NCI-H1436 treated with DMSO at 0.1 percent for 48 hours (cell line): Measurements from ENCODE around the gene RIOX2.
A peak's percentile ranks its signal among the peaks of the same experiment; 100 is the strongest.

Experiments
- DNase-seq: peaks from one replicate; lab custom pipeline; 2025; lab: John Stamatoyannopoulos, UW

RIOX2 gene

DNA sequence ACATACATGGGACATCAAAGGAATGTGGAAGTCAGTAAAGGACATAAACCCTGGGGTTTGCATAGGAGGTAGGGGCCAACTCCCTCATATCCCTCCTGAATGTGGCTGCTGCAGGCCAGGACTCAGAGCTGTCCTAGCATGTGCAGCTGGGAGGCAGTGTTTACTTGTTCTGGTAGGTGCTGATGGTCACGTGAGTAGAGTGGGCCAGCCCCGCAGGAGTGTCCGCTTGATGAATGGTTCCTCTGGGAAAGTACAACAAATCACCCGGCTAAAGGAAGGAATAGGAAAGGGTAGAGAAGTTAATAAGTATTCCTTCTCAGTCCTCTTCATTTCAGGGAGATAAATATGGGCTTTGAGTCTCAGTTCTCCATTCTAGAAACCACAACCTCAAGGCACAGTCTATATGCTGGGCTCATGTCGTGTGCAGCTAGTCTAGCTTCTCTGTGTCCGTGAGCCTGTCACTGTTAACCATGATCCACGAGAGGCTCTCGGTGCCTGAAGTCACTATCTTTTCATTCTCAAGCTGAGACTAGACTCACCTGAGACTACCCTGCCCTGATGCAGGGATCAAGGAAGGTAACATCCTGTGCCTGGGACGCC, 17.9 kb downstream of the RIOX2 start:
- no peak for DNase-seq

GRCh38 chr3:97952872-97953271, 19.4 kb downstream of the RIOX2 start:
- DNase-seq, result no peak

DNA sequence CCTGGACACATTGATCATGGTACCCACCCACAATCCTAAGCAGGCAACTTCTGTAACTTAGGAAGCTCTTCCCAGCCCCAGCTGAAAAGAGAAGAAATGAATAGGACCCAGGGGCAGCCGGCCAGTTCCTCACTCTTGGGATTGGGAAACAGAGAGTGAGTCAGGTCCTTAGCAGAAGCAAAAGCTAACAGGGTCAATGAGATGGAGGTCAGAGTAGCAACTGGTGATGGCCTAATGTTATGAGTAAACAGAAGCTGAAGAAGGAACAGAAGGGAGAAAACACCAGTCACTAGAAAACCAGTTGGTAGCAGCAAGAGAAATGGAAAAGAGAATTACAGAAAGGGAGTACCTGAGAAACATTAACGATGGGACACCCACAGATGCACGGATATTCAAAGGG, 20.0 kb downstream of the RIOX2 start:
- DNase-seq, result no peak

GRCh38 chr3:97950360-97950759, 21.9 kb downstream of the RIOX2 start:
- no peak for DNase-seq

DNA sequence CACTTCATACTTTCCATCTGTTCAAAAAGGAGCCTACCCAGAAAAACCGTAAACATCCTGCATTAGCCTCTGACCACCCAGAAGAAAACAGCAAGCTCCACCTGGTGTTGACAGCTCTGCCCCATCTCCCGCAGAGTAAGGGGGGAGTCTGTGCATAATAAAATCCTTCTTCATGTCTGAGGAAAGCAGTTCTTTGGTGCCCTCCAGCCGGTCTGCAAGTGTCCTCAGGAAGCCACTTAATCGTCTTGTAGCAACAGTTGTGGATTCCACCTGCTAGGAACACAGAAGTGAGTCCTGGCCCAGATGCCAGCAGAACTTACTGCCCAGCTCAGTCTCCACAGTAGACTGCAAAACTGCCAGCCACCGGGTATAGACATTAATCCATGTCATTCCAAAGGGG, 22.5 kb downstream of the RIOX2 start:
- DNase-seq, result no peak

GRCh38 chr3:97949110-97949485, 23.1 kb downstream of the RIOX2 start:
- DNase-seq, result no peak

DNA sequence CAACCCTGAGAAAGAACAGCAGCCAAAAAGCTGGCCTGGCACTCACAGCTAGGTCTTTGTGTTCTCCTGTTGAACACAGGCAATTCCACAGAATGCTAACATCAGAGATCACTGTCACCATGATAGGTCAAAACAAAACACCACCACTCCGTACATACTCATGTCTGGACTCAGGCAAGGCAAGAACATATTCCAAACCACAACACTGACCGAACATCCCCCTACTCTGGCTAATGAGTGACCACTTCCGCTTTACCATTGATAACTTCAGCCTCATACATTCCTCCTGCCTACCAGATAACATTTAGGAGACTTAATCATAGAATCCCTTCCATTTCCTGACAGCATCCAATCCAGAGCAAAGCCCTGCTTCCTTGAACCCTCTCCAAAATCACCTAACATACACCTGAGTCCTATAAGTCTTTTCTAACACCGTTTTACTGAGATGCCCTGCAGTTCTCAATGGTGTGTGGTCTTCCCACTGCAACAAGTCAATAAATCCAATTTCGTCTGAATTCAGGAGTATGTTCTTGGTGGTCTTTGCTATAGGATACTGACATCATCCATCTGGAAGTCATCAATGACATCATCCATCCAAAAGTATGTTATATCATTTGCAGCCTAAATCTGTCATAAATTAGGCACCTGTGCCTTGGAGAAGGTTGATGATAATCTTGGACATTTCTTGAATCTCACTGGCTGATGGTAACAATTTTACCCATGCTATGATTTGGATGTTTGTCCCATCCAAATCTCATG, 23.7 kb downstream of the RIOX2 start:
- DNase-seq, result no peak

DNA sequence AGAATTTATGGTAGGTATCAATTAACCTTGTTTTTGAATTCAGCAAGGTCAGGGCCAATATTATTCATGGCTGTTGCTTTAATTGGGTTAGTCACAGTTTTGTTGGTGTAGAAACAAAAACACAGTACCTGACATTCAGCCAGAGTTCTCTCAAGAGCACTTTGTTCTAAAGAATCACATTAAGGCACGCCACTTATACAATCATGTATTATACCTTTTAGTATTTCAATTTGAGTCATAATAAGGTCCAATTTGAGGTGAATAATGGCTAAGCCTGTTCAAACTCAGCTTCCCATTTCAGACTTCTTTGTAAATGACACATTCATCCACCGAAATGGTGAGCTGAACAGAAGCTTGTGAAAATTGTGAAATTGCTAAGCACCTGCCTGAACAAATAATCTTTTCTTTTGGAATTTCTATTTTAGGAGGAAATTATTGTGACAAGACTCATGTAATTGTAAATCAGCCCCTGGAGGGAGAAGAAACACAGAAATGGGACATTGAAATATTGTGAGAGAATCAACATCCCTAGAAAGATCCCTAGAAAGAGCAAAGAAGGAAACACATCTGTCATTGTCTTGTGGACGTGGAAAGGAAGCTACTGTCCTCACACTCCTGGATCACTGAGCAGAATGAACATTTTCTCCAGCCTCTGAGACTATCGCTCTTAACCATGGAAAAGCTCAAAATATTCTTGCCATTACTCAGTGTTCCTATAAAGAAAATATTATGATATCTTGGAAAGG, 29.3 kb downstream of the RIOX2 start:
- DNase-seq, result peak; percentile 99

- DNase-seq, result no peak
Observed at GRCh38 chr3:97940034-97940433, 32.2 kb downstream of the RIOX2 start.

DNA sequence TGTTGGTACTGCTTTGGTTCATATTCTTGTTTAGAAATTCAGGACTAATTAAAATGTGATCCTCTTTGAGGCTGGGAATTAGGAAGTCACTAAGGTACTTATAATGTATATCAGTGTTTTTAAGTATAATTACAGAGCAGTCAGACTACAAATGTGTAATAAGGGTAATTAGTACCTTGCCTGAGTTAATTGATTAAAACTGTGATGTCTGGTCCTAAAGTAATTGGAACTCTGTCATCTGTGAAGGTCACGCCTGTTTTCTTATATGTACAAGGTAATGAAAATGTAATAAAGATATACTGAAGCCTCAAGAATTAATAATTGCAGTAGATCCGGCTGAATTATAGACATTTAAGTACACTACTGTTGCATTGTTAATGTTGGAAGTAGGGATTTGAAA, 32.8 kb downstream of the RIOX2 start:
- peak; percentile 50 for DNase-seq

GRCh38 chr3:97938444-97938843, 33.8 kb downstream of the RIOX2 start:
- DNase-seq, result no peak

- no peak for DNase-seq
Observed at GRCh38 chr3:97937205-97937604, 35.0 kb downstream of the RIOX2 start.

DNA sequence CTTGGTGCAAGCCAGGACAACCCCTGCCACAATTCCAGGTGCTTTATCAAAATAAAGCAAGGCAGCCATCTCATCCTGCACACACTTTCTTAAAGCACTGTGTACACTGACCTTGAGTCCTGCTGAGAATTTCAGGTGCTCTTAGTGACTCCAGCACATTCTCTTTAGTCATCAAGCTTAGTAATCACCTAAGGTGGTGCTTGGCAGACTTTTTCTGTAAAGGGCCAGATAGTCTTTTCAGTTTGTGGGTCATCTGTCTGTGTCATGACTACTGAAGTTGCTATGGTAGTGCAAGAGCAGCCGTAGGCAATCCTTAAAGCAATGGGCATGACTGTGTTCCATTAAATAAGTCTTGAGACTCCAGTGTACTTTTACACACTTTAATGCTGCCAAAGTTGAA, 36.4 kb downstream of the RIOX2 start:
- no peak for DNase-seq

DNA sequence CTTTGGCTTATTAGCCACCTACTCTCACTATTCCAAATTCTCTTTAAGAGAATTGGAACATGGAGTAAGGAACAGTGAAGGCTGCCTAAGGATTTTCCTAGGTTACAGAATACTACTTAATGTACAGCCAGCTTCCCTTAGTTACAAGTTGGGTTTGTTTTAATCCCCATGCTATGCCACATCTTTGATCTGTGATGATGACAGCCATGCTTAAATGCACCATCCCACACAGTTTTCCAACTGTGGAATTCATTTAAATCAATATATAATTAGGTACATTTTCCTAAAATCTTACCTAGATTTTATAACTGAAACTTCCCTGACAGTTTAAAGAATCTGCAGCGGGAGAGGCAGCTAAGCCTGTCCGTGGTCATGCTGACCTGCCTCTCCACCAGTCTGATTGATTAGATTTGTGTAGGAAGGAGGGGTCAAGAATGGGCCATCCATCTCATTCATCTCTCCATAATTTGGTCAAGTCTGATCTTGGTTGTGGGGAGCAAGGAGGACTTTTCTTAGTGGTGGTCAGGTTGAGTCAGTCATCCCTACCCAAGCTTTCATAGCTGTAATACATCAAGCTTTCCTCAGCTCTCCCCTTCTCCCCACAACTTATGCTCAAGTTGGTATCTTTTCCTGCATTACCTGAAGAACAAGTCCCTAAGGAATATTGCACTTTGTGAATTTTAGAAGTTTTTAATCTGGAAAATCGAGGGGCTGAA, 37.1 kb downstream of the RIOX2 start:
- no peak for DNase-seq

- DNase-seq, result no peak
Observed at GRCh38 chr3:97932387-97932801, 39.8 kb downstream of the RIOX2 start.

DNA sequence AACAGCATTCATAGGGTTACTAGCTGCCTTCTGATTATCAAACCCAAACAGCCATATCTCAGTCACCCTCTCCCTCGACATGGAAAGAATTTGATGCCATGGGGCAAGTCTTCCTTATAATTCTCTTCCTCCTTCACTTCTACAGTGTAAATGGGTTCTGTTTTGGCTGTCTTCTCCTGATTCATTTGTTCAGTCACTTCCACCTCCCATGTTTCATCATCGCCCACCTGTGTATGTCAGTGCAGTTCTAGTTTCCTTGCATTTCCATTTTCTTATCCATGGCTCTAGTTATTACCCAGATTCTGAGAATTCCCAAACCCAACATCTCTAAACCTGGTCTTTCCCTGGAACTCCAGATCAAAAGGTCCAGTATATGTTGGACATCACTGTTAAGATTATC, 41.0 kb downstream of the RIOX2 start:
- no peak for DNase-seq

DNA sequence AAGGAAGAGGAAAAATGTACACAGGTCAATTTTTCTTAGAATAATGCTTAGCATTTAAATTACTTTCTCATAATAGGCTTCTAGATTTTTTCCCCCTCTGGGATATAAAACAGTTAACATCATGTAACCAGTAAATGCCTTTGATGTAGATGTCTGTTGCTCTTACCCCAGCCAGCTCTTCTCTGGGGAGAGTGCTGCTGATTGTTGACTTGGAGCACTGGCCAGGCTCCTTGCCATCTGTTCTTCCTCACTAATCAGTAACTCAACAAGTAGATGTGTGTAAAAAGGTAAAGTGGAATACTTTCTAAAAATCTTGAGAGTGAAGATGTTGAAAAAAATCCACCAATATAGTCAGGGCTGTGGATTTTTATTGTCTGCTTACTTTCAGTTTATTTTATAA, 42.2 kb downstream of the RIOX2 start:
- DNase-seq, result no peak

DNA sequence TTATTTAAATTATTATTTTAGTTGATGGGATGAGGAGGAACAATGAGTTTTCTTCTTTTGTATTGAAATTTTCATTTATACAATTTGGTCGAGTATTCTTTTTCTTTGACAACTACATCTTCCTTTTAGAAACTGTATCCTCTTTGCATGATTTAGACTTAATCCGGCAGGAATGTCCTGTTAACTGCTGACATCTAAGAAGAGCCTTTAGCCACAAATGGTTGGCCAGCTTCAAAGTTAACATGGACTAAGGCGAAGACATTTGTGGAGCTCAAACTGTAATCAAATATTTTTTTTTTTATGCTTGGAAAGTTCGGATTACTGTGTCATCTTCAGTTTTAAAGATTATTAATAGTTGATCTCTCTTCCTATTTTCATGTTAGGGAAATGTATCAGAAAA, 43.2 kb downstream of the RIOX2 start:
- DNase-seq, result no peak

DNA sequence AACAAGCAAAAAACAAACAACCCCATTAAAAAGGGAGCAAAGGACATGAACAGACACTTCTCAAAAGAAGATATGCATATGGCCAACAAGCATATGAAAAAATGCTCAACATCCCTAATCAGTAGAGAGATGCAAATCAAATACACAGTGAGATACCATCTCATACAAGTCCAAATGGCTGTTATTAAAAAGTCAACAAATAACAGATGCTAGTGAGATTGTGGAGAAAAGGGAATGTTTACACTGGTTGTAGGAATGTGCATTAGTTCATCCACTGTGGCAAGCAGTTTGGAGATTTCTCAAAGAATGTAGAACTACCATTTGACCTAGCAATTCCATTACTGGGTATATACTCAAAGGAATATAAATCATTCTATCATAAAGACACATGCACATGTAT, 44.5 kb downstream of the RIOX2 start:
- DNase-seq, result no peak

DNA sequence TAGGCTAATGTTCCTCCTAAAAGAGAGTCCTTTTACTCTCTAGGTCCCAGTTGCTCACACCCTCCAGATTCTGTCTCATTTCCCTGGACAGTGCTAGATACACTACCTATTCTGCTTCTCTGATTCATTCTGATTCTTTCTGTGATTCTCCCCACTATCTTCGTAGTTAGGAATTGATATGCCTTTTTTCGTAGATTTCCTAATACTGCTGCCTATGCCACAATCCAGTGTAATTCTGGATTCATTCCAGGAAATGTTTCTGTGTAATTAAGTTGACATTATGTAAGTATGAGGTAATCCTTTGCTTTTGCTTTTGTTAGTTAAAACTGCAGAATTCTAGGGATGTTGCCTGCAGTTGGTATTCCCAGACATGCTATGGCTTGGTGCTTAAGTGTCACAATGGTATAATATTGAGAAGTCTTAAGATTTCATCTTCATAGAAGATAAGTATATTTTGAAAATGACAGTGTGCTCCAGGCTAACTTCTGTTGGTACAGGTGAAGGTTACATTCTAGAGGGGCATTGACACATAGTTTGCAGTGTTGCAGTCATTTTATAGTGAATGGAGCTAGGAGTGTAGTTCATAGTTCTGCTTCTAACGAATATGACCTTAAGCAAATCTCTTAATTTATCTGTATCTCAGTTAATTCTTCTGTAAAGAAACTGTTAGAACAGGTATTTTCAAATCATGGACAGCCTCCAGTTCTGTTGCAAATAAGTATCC, 54.3 kb downstream of the RIOX2 start:
- no peak for DNase-seq

DNA sequence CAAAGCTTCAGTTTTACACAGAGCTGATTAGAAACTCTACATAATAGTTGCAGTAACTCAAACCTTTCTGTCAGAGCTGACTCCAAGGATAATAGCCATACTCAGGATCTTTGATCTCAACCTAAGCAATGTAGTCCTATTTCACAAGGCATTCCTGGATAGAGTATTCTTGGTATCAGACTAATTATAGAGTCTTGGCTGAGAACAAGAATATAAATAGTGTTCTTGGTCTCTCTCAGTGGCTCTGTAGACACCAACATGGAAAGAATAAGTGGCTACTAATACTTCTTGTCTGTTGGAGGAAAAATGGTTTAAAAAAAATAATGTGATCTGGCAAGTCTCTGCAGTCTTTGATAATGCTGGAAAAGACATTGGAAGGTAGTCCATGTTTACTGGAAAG, 55.7 kb downstream of the RIOX2 start:
- no peak for DNase-seq

DNA sequence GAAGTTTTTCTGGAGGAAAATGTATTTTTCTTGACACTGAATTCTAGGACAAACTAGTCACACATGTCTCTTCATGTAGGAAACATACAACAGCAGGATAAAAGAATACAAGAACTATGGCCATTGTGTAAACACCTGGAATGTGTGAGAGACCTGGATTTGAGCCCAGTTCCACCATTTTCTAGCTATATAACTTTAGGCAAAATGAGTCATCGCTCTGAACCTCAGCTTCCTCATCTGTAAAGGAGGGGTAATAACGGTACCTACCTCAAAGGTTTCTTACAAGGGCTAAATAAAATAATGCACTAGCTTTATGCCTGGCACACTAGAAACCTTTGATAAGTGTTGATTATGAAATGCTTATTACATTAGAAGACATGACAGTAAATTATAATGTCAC, 57.8 kb downstream of the RIOX2 start:
- no peak for DNase-seq
